ENCODE measurements around the gene RNASE8.
A peak's percentile ranks its signal among the peaks of the same experiment; 100 is the strongest.
"Not testable (repeated sequence)": the region's sequence is repeated elsewhere in the genome, so short reads cannot be mapped to it uniquely, and the experiment has no call there.

The RNASE8 gene

DNA sequence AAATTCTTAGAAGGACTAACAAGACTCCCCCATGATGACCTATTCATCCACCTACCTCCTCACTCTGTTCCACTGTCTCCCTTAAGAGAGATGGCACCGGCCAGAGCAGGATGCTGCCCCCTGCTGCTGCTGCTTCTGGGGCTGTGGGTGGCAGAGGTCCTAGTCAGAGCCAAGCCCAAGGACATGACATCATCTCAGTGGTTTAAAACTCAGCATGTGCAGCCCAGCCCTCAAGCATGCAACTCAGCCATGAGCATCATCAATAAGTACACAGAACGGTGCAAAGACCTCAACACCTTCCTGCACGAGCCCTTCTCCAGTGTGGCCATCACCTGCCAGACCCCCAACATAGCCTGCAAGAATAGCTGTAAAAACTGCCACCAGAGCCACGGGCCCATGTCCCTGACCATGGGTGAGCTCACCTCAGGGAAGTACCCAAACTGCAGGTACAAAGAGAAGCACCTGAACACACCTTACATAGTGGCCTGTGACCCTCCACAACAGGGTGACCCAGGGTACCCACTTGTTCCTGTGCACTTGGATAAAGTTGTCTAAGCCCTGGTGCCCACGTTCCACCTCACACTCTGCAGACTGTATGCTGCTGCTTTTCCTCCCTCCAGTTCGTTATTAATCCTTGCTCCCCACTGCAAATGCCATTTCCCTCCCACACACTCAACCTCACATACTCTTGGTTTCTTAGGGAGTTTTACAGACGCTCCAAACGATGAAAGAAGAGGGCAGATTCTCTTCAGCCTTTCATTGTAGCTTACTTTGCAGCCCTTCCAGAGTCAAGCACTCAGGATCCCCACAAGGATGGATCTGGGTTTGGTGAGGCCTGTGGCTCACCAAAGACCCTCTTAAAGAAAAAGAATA, at the start of gene RNASE8:
Gene RNASE8, plus strand, starts transcription at position 20 of the 873 bp plus-strand sequence. Its CDS starts 71 bp downstream, at position 91.
- DNase-seq (ENCODE audit: low spot score), result no peak

GRCh38 chr14:21009721-21010120, 47.9 kb upstream of the RNASE8 start:
- DNase-seq (ENCODE audit: low spot score), result not testable (repeated sequence)

DNA sequence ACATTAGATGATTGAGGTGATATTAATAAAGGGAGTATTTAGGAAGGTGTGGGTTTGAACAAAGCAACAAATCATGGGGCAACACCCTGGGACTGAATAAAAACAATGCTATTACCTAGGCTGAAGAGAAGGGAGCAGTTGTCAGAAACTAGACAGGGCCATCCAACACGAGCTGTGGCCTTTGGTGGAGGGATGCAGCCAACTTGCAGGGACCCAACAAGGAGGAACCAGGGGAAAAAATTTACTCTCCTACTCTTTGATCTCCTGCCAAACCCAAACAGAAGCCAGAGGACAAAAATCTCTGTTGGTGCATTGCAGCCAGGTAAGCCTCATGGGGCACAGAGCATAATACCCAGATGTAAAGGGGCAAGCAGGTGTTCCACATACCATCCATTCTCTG, 46.5 kb upstream of the RNASE8 start:
- DNase-seq (ENCODE audit: low spot score), result no peak

DNA sequence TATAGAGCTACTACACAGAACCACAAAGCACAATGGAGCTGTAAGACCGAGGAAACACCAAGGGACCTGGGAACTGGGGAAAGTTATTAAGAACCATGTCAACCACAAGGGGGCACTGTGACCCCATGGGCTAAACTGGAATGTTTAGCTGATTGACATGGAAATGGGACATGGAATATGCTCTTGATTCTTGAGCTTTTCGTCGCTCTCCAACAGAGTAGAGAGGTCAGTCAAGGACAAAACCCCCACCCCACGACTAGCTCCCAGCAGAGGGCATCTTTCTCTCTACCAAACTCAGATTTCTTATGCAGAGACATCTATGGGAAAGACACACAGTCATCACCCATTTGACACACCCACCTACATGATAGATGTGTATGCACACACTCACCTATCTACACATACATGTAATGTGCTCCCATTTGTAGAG, 42.8 kb upstream of the RNASE8 start:
- DNase-seq (ENCODE audit: low spot score), result peak; percentile 94

DNA sequence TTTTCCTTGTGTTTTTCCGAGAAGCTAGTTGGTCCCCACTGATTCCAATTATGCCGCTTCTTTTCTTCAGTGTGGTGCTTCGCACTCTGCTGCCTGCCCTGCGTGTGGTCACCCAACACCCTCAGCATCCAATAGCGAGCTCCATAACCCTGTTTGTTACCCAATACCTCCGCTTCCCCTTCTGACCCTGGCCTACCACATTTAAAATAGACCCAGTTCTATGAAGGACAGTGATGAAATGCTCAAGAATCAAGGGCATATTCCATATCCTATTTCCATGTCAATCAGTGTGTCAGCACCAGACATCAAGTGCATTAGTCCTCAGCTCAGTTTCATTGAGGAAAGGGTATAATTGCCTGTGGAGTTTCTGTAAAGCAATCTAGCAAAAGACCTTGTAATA, 42.3 kb upstream of the RNASE8 start:
- no peak for DNase-seq (ENCODE audit: low spot score)

- DNase-seq (ENCODE audit: low spot score), result no peak
Observed at GRCh38 chr14:21016413-21017190, 41.0 kb upstream of the RNASE8 start.

DNA sequence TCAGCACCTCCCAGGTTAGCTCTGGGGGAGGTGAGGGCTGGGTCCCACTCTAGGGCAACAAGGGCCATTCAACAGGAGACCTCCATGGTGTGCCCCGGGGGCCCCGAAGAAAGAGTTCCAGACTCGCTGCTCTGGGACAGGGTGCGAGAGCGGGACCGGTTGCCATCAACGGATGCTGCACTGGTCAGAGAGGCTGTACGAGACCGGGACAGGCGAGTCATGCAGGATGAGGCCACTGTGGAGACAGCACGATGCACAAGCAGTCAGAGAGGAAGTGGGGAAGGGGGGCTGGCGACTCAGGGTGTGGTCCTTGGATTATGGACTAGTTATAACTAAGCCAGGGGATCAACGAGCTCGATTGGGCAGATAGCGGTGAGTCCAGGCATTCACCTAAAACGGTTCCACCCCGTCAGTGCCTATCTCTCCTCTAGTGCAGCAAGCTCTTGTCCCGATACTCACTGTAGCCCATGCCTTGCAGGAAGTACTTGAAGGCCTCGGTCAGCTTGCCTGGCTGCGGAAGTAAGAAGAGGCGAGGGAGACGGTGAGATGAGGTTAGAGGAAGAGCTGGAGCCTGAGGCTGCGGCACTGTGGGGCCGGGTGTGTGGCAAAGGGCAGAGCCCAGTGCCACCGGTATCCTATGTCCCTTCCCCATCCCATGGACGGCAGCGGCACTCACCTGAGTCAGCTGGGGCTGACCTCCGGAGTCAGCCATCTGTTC, 39.9 kb upstream of the RNASE8 start:
- no peak for DNase-seq (ENCODE audit: low spot score)

- no peak for DNase-seq (ENCODE audit: low spot score)
Observed at GRCh38 chr14:21018286-21018685, 39.3 kb upstream of the RNASE8 start.

DNA sequence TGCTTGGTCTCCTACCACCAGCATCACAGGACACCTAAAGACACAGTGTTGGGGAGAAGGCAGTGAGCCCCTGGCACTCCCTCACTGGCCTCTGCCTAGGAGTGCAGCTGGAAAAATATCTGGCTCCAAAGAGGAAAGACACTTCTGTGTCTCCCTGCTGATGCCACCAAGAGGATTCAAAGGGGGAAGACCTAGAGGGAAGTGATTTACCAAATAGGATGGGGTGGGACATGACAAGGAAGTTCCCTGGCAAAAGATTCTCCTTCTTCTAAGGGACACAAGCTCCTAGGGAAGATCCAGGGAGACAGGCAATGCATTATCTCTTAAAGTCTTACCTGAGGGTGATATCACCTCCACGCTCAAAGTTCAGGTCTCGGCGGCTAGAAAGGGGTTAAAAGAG, 38.8 kb upstream of the RNASE8 start:
- DNase-seq (ENCODE audit: low spot score), result no peak

- DNase-seq (ENCODE audit: low spot score), result no peak
Observed at GRCh38 chr14:21019366-21019765, 38.3 kb upstream of the RNASE8 start.

- DNase-seq (ENCODE audit: low spot score), result no peak
Observed at GRCh38 chr14:21020977-21021545, 36.6 kb upstream of the RNASE8 start.

DNA sequence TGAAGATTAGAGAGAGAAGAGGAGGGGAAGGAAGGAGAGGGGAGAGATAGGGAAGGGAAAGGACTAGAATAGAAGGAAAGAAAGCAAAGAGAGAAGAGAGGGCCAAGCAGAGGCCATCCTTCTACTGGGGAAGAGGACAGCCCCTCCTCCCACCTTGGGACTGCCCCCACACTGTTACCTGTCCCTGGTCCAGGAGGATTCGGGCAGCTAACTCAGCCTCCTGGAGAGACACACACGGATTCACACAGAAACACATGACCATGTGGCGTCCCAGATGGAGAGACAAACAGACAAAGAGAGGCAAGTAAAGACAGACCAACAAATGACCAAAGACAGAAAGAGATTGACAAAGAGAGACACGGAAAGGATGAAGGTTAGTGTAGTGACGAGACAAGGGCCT, 34.9 kb upstream of the RNASE8 start:
- no peak for DNase-seq (ENCODE audit: low spot score)

DNA sequence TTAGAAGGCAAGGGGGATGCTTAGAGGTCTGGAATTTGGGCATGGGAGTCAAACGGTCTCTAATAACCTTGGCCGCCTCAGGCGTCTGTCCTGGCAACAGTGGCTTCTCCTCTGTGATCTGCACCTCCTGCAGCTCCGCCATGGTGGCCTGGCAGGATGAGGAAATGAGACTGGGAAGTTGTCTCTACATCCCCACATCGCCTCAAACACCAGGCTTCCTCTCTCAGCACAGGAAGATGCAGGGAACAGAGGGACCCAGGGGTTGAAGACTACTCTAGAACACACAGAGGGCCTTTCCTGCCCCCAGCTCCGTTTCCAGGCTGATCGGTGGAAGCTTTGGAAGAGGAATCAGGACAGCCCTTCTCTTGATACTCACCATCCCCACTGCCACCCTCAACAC, 34.4 kb upstream of the RNASE8 start:
- DNase-seq (ENCODE audit: low spot score), result no peak

DNA sequence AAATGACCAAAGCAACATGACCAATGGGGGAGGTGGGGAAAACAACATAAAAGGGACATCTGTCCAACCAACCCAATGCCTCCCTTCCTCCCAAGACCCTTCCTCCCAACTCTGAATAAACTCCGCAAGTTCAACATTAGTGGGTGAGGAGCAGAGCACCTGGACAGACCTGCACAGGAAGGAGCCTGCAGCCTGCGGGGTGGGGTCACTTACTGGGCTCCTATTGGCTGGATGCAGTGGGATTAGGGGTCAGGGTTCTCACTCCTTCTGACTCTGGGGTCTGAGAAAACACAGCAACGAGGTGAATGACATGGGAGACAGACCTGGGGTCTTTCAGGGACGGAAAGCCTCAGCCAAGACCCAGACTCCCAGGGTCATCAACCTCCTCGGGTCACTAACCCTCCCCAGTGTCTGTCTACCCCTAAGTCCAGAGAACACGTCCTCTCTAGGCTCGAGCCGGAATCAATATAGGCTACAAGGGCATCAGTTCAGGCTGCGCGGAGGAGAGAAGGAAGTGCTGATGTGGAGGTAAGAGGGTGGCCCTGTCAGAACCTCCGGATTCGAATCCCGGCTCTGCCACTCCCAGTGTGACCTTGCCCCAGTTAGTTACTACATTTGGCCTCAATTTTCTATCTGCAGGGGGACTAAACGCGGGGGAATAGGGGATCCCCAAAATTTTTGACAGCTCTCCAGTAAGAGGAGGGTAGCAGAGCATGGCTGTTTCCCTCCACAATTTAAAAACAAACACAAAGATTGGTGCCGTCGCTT, 33.6 kb upstream of the RNASE8 start:
- DNase-seq (ENCODE audit: low spot score), result no peak

GRCh38 chr14:21024585-21025370, 32.8 kb upstream of the RNASE8 start, which contains the start of gene NDRG2:
Gene NDRG2, minus strand, starts transcription at chr14:21025061. Its CDS starts 1,746 bp downstream, at chr14:21023315.
- DNase-seq (ENCODE audit: low spot score), result peak; percentile 84

DNA sequence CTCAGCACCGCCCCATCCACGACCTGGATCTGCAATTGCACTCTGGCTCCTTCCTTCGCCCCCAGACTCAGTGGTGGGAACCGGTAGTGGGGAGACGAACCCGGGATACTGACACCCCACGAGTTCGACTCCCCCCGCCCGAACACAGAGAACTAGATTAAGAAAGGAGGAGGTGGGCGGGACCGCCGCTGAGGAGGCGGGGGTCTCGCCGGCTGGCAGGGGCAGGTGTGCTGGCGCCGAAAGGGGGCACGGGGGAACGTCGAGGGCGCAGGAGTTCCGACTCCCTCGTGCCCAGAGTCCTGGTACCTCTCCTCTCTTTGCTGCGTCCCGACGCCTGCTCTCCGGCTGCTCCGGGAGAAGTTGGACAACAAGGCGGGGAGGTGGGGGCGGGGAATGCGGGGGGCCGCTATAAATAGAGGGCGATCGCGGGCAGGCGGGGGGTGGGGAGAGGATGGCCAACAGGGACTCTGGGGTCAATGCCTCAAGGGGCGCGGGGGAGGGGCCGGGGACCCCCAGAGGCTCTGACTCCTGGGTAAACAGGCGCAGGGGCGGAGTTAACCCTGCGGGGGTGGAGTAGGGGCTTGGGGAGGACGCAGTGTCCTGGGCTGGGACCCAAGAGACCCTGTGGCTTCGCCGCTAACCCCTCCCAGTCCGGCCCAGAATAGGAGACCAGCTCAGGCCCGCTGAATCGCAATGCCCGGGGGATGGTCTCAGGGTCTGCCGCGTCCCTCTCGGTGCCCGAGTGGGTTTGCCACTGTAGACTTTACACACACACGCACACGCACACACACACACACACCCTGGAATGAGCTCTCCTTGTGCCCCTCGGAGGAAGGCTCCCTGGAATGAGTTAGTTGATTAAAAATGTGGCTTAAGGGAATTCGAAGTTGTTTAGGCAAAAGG, 32.0 kb upstream of the RNASE8 start:
- peak; percentile 92 for DNase-seq (ENCODE audit: low spot score)

GRCh38 chr14:21026274-21026987, 31.2 kb upstream of the RNASE8 start:
- peak; percentile 97 for DNase-seq (ENCODE audit: low spot score)

- no peak for DNase-seq (ENCODE audit: low spot score)
Observed at GRCh38 chr14:21026988-21027315, 30.7 kb upstream of the RNASE8 start.

DNA sequence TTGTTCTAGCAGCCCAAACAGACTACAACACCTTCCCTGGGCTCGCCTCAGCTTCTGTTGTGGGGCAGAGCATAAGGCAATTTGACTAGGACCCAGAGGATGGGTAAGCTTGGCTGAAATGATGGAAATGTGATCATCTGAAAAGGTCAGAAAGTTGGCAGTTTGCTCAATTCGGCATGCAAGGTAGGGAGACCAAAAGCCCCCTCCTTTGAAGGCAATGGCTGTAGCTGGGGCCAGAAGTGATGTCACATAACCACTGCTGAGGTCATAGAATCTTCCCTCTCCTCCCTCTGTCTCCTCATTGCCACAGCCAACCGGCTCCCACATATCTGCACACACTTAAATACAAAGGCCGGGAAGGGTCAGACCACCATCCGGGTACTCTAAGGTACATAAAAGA, 27.7 kb upstream of the RNASE8 start, which contains the start of gene TPPP2:
Gene TPPP2, plus strand, starts transcription at position 301 of the 400 bp plus-strand sequence. CDS start 365 bp downstream, outside the sequence.
- no peak for DNase-seq (ENCODE audit: low spot score)
